Measurements from ENCODE around the gene PRDX5.

Gene PRDX5

GRCh38 chr11:64284962-64285884 lies 32.7 kb upstream of the PRDX5 start, which contains the start of gene GPR137:
Gene GPR137 (plus strand): TSS chr11:64285848. CDS start chr11:64286525, 677 bp downstream.
- POLR2A ChIA-PET (ENCODE audit: low non-redundant PET): interaction anchor here (0.5 to 1.0 kb wide), 2 partner anchors 40 to 80 kb away, joined by 4 read pairs; no protein-coding TSS in a partner anchor
- CTCF ChIA-PET: interaction anchor here (0.6 to 1.4 kb wide), 5 partner anchors 11 to 351 kb away, joined by 3 to 6 read pairs (median 4); no protein-coding TSS in a partner anchor

GRCh38 chr11:64285885-64286800 lies 31.8 kb upstream of the PRDX5 start:
- CTCF ChIA-PET: interaction anchor here (0.7 to 1.1 kb wide), 3 partner anchors 15 to 167 kb away, joined by 3 to 5 read pairs (median 4); no protein-coding TSS in a partner anchor
- no peak for DNase-seq (ENCODE audit: low spot score)

More at GRCh38 chr11:64284962-64285884, 32.7 kb upstream of the PRDX5 start, which contains the start of gene GPR137:
- peak within 1 kb of the TSS; percentile 97 for H3K27ac ChIP-seq
- DNase-seq (ENCODE audit: low spot score): peak; percentile 80
- TF ChIP-seq CTCF (conservative IDR thresholded peaks at IDR 0.05; ENCODE audit: low read depth): no peak

GRCh38 chr11:64286801-64287159 lies 31.1 kb upstream of the PRDX5 start:
- DNase-seq (ENCODE audit: low spot score): no peak
- H3K27ac ChIP-seq: peak overlapping the region; percentile 97
- ChIA-PET POLR2A (ENCODE audit: low non-redundant PET) (interaction anchor here (0.8 kb wide), 1 partner anchor 11 kb away, joined by 5 read pairs; no protein-coding TSS in a partner anchor), CTCF (interaction anchor here (0.7 to 1.1 kb wide), 2 partner anchors 15 to 168 kb away, joined by 3 to 5 read pairs; no protein-coding TSS in a partner anchor)
- no peak for TF ChIP-seq CTCF (conservative IDR thresholded peaks at IDR 0.05; ENCODE audit: low read depth)

More at GRCh38 chr11:64285885-64286800, 31.8 kb upstream of the PRDX5 start:
- TF ChIP-seq CTCF (conservative IDR thresholded peaks at IDR 0.05; ENCODE audit: low read depth): no peak
- POLR2A ChIA-PET (ENCODE audit: low non-redundant PET): no interaction called here
- H3K27ac ChIP-seq: peak overlapping the region; percentile 97

- H3K27ac ChIP-seq: peak overlapping the region; percentile 97
- ChIA-PET CTCF (interaction anchor here (0.5 to 2.0 kb wide), 3 partner anchors 13 to 37 kb away, joined by 3 to 12 read pairs (median 5); partner anchors contain the start of gene CATSPERZ), POLR2A (ENCODE audit: low non-redundant PET) (interaction anchor here (0.6 to 0.8 kb wide), 2 partner anchors 12 to 13 kb away, joined by 5 to 7 read pairs; no protein-coding TSS in a partner anchor)
- DNase-seq (ENCODE audit: low spot score): no peak
- no peak for TF ChIP-seq CTCF (conservative IDR thresholded peaks at IDR 0.05; ENCODE audit: low read depth)
Measured at GRCh38 chr11:64287676-64288352, 30.1 kb upstream of the PRDX5 start.

GRCh38 chr11:64288353-64288750 lies 29.6 kb upstream of the PRDX5 start:
- POLR2A ChIA-PET (ENCODE audit: low non-redundant PET): no interaction called here
- CTCF ChIA-PET: interaction anchor here (0.5 to 2.0 kb wide), 2 partner anchors 13 to 37 kb away, joined by 3 to 12 read pairs; no protein-coding TSS in a partner anchor

More at GRCh38 chr11:64288353-64288750, 29.6 kb upstream of the PRDX5 start:
- peak overlapping the region; percentile 97 for H3K27ac ChIP-seq
- DNase-seq (ENCODE audit: low spot score): no peak
- no peak for TF ChIP-seq CTCF (conservative IDR thresholded peaks at IDR 0.05; ENCODE audit: low read depth)

Data from RWPE1 (cell line).